ENCODE results near the gene PAIP2.

- TF ChIP-seq CTCF (conservative IDR thresholded peaks at IDR 0.05; ENCODE audit: low read length) = no peak
- no peak for TF ChIP-seq EZH2phosphoT487 (IDR thresholded peaks at IDR 0.05; ENCODE audit: borderline replicate concordance, low read depth, low read length)
These were observed 69.6 kb downstream of the PAIP2 start for GRCh38 chr5:139410993-139411828.
